ENCODE results near the gene FBXL19. TPM values are rescaled to one million over a fixed set of nuclear protein-coding genes. Genes with fewer than 3 reads are reported as not detected.

Gene FBXL19
- total and polyA plus RNA-seq, 2 of the 13 experiments (the other 11 are each of a cell fraction or from before 2014, with no cell fraction given): 6.0 to 13.7 TPM

- TF ChIP-seq HOXA3 (CRISPR knock-in tag; IDR thresholded peaks at IDR 0.05) (peak; percentile 75), ZNF276 (CRISPR knock-in tag; IDR thresholded peaks at IDR 0.05; ENCODE audit: low read depth) (peak; percentile 50; the same call in 1 of the 2 replicates), SMAD9 (CRISPR knock-in tag; IDR thresholded peaks at IDR 0.05) (no peak), ZUFSP (CRISPR knock-in tag; IDR thresholded peaks at IDR 0.05; ENCODE audit: borderline replicate concordance) (no peak), TEAD3 (CRISPR knock-in tag; optimal IDR thresholded peaks at IDR 0.05; ENCODE audit: borderline replicate concordance) (no peak), ZNF747 (CRISPR knock-in tag; IDR thresholded peaks at IDR 0.05; ENCODE audit: borderline replicate concordance) (0 out of 2 replicates have a peak, but pooled peaks have one; percentile 30), NRL (CRISPR knock-in tag; IDR thresholded peaks at IDR 0.05; ENCODE audit: borderline replicate concordance) (peak; percentile 85), HMGXB4 (CRISPR knock-in tag; IDR thresholded peaks at IDR 0.05; ENCODE audit: borderline replicate concordance in 1 of 2, low read depth in 1 of 2) (peak; percentile 69 to 79), IRF9 (CRISPR knock-in tag; IDR thresholded peaks at IDR 0.05; ENCODE audit: borderline replicate concordance) (peak; percentile 47; the same call in 1 of the 2 replicates), ZNF260 (CRISPR knock-in tag; IDR thresholded peaks at IDR 0.05; ENCODE audit: borderline replicate concordance, low read depth) (no peak), ZMYM3 (CRISPR knock-in tag; IDR thresholded peaks at IDR 0.05) (0 out of 2 replicates have a peak, but pooled peaks have one; percentile 29), RFXAP (CRISPR knock-in tag; IDR thresholded peaks at IDR 0.05; ENCODE audit: borderline replicate concordance) (peak; percentile 10; the same call in 1 of the 2 replicates), ZMAT5 (CRISPR knock-in tag; IDR thresholded peaks at IDR 0.05; ENCODE audit: borderline replicate concordance, low read depth) (no peak), KDM4B (CRISPR knock-in tag; IDR thresholded peaks at IDR 0.05) (no peak), NFIC (IDR thresholded peaks at IDR 0.05; ENCODE audit: low read length) (no peak), ZMAT3 (CRISPR knock-in tag; conservative IDR thresholded peaks at IDR 0.05) (no peak), JUND (CRISPR knock-in tag; IDR thresholded peaks at IDR 0.05) (no peak), ZNF225 (CRISPR knock-in tag; IDR thresholded peaks at IDR 0.05) (no peak), HNF4A (CRISPR knock-in tag; IDR thresholded peaks at IDR 0.05) (0 out of 2 replicates have a peak, but pooled peaks have one; percentile 10), ZNF704 (CRISPR knock-in tag; IDR thresholded peaks at IDR 0.05; ENCODE audit: borderline replicate concordance) (no peak)
Observed at GRCh38 chr16:30941600-30942425, 18.4 kb downstream of the FBXL19 start (continued).

Measured in HepG2 (cell line).